Glutamatergic neuron (in vitro differentiated cells): ENCODE data around the gene ALKBH5. TPM values are rescaled to one million over a fixed set of nuclear protein-coding genes. Genes with fewer than 3 reads are reported as not detected.

Experiments used
- DNase-seq: peaks from one replicate; pipeline ENCODE4 v3.0.0; 2022
- H3K27ac Mint-ChIP-seq: one replicate; pipeline ENCODE4 v1.8.0; 2020; ENCODE audit warnings: mild to moderate bottlenecking, mixed read lengths, inconsistent platforms; ENCODE audit not compliant: unreplicated experiment
- H3K27me3 Mint-ChIP-seq: one replicate; pipeline ENCODE4 v1.8.0; 2020; ENCODE audit warnings: mild to moderate bottlenecking, moderate library complexity, mixed read lengths, inconsistent platforms; ENCODE audit not compliant: unreplicated experiment
- H3K36me3 Mint-ChIP-seq: one replicate; pipeline ENCODE4 v1.8.0; 2020; ENCODE audit warnings: mild to moderate bottlenecking, mixed read lengths, inconsistent platforms; ENCODE audit not compliant: unreplicated experiment
- H3K4me1 Mint-ChIP-seq: one replicate; pipeline ENCODE4 v1.8.0; 2020; ENCODE audit warnings: mild to moderate bottlenecking, low read depth, mixed read lengths, inconsistent platforms; ENCODE audit not compliant: unreplicated experiment
- H3K4me3 Mint-ChIP-seq: one replicate; pipeline ENCODE4 v1.8.0; 2020; ENCODE audit warnings: mild to moderate bottlenecking, mixed read lengths, inconsistent platforms; ENCODE audit not compliant: unreplicated experiment
- H3K9me3 Mint-ChIP-seq: one replicate; pipeline ENCODE4 v1.8.0; 2020; ENCODE audit warnings: mild to moderate bottlenecking, moderate library complexity, mixed read lengths, inconsistent platforms; ENCODE audit not compliant: unreplicated experiment
- total RNA-seq: library from RNA; stranded (reverse); fragmentation: NEBNext Ultra II Directional; extraction: Animal tissue kit (Norgen Biotek cat#: 25700); gene quantifications from one replicate; pipeline ENCODE4 v1.2.1, GENCODE V29; 2021; ENCODE audit not compliant: unreplicated experiment
- TF ChIP-seq, protein P1 (sequence below): fragments of 200-600 bp; sonication (generic); IDR thresholded peaks from one replicate; pipeline ENCODE4 v1.5.0; 2021; ENCODE audit not compliant: partially characterized antibody, unreplicated experiment

The ALKBH5 gene
- total RNA-seq, 1 donor from 2014 or later: 62.7 TPM

DNA sequence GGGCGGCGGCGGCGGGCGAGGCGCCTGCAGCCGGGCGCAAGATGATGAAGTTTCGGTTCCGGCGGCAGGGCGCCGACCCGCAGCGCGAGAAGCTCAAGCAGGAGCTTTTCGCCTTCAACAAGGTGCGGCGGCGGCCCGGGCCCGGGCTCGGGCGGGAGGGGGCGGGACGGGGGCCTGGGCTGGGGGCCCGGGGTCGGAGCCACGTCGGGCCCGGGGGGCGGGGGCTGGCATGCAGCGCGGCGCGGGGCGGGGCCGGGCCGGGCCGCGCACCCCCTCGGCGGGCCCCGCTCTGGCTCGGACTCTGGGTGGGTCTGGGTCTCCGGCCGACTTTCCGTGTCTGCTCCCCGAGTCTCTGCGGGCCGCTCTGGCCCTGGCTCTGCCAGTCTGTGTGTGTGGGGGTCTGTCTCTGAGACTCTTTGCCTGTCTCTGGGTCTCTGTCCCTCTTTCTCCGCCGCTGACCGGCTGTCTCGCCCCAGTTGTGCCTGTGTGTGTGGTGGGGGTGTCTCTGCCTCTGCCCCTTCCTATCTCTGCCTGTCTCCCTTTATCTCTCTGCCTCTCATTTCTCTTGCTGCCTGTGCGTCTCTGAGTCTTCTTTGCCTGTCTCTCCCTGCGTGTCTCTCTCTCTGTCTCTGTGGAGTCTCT lies 42.1 kb downstream of the ALKBH5 start:
- Mint-ChIP-seq H3K9me3 (peaks cover 12% of the 10 kb centered on the region), H3K4me1 (peaks cover 27% of the 10 kb centered on the region)
- DNase-seq: no peak

DNA sequence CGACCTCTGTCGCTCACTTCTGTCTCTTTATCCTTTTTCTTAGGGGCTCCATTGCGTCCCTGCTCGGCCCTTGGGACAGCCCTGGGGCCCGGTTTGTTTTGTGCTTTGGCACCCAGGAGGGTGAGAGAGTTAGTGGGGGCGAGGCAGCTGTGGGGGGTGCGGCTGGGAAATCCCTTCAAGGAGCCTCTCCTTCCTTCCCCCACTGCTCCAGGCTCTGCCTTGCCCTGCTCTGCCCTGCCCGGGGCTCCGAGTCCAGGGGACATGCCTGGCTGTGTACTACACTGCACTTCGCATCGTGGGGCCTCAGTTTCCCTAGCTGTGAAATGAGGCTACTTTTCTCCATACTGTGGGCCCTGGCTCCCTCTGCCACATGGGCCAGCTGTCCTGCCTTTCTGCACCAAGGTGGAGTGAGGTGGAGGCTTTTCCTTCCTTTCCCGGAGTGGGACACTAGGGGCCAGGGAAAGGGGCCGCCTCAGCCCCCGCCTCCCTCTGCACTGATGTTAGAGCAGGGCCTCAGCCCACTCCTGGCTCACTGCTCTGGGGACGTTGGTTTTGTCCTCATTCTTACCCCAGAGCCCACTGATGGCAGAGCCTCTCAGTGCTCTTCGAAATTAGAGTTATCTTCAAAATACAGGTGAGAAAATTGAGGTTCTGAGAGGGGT lies 42.8 kb downstream of the ALKBH5 start:
- H3K36me3 Mint-ChIP-seq: no peaks in the 10 kb centered on the region
- peaks cover 10% of the 10 kb centered on the region for H3K27me3 Mint-ChIP-seq
- peak overlapping the region; percentile 97 for H3K4me3 Mint-ChIP-seq
- TF ChIP-seq, protein P1, sequence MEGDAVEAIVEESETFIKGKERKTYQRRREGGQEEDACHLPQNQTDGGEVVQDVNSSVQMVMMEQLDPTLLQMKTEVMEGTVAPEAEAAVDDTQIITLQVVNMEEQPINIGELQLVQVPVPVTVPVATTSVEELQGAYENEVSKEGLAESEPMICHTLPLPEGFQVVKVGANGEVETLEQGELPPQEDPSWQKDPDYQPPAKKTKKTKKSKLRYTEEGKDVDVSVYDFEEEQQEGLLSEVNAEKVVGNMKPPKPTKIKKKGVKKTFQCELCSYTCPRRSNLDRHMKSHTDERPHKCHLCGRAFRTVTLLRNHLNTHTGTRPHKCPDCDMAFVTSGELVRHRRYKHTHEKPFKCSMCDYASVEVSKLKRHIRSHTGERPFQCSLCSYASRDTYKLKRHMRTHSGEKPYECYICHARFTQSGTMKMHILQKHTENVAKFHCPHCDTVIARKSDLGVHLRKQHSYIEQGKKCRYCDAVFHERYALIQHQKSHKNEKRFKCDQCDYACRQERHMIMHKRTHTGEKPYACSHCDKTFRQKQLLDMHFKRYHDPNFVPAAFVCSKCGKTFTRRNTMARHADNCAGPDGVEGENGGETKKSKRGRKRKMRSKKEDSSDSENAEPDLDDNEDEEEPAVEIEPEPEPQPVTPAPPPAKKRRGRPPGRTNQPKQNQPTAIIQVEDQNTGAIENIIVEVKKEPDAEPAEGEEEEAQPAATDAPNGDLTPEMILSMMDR: no peak
- DNase-seq: no peak
- H3K27ac Mint-ChIP-seq: peak overlapping the region; percentile 90
- H3K4me1 Mint-ChIP-seq: peaks cover 29% of the 10 kb centered on the region
- H3K9me3 Mint-ChIP-seq: peaks cover 12% of the 10 kb centered on the region

More for the DNA sequence above, 42.1 kb downstream of the ALKBH5 start:
- TF ChIP-seq, protein P1: no peak
- H3K27me3 Mint-ChIP-seq: peaks cover 10% of the 10 kb centered on the region
- H3K27ac Mint-ChIP-seq: peak overlapping the region; percentile 90
- H3K4me3 Mint-ChIP-seq: peak overlapping the region; percentile 97
- H3K36me3 Mint-ChIP-seq: no peaks in the 10 kb centered on the region

DNA sequence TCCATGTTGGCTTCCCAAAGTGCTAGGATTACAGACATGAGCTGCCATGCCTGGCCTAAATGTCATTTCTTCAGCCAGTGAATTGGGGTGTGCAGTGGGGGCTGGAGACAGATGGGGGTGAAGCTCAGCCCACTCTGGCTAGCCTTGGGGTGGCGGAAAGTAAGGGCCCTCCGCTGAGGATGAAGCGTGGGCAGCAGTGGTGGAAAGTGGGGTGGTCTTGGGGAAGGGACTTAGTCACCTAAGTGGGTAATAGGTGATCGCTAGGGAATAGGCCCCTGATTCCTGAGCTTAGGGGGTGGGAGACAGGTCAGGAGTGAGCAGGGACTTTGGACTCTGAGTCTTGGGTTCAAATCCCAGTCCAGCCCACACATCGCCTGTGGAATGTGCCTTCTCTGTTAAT lies 44.0 kb downstream of the ALKBH5 start:
- TF ChIP-seq, protein P1: no peak
- Mint-ChIP-seq H3K36me3 (no peaks in the 10 kb centered on the region), H3K27ac (no peak overlapping the region), H3K4me3 (peak overlapping the region; percentile 57), H3K9me3 (peaks cover 12% of the 10 kb centered on the region), H3K4me1 (peaks cover 29% of the 10 kb centered on the region), H3K27me3 (peaks cover 10% of the 10 kb centered on the region)
- no peak for DNase-seq

DNA sequence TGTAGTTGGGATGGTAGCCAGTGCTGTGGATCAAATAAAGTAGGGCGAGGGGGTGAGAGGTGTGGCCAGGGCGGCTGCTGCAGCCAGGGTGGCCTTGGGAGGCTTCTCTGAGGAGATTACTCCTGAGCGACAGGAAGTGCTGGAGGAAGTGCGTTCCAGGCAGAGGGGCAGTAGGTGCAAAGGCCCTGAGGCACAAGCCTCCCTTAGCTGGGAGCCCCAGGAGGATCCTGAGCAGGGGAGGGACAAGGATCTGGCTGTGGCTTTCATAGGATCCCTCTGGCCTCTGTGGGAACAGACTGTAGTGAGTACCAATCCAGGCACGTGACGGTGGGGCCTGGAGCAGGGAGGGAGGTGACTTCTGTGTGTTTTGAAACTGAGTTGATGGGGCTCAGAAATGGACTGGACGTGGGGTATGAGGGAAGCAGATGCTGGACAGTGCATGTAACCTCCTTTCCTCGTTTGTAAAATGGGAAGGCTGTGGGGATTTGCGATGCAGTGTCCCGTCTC lies 44.6 kb downstream of the ALKBH5 start:
- no peak for DNase-seq
- TF ChIP-seq, protein P1: no peak
- no peaks in the 10 kb centered on the region for H3K36me3 Mint-ChIP-seq
- peak overlapping the region; percentile 26 for H3K27ac Mint-ChIP-seq
- H3K4me3 Mint-ChIP-seq: peak overlapping the region; percentile 57
- H3K27me3 Mint-ChIP-seq: peaks cover 10% of the 10 kb centered on the region
- peaks cover 29% of the 10 kb centered on the region for H3K4me1 Mint-ChIP-seq
- peaks cover 12% of the 10 kb centered on the region for H3K9me3 Mint-ChIP-seq

DNA sequence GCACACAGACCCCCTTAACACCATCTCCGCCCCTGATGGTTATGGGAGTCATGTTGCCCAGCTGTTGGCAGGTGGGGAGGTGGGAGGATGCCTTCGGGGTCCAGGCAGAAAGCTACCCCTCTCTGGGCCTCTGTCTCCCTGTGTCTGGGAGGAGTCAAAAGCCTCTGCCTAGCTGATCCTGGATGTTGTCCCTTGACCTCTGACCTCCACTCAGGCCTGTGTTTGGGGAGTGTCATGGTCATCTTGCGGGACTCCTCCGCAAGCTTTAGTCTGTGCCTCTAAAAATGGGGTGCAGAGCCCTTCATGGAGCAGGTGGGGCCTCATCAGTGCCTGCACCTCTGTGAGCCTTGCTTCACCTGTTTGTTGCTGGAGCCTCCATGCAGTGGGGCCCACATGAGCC lies 45.6 kb downstream of the ALKBH5 start:
- no peak for DNase-seq
- Mint-ChIP-seq H3K4me1 (peaks cover 29% of the 10 kb centered on the region), H3K27ac (no peak overlapping the region), H3K4me3 (no peak overlapping the region), H3K36me3 (no peaks in the 10 kb centered on the region), H3K9me3 (peaks cover 12% of the 10 kb centered on the region), H3K27me3 (peaks cover 6% of the 10 kb centered on the region)
- TF ChIP-seq, protein P1: no peak
